Lower lobe of right lung (tissue), 2 donors: ENCODE results near the gene MYRF. TPM values are rescaled to one million over a fixed set of nuclear protein-coding genes. Genes with fewer than 3 reads are reported as not detected.

Source experiments
- ATAC-seq, 2 donors: fragments of 200-7000 bp; cut with Tn5 transposase; one replicate each; pipeline ENCODE4 v1.9.1; 2020 to 2022; ENCODE audit warnings: mild to moderate bottlenecking in 2 of 2, moderate library complexity in 2 of 2
- DNase-seq: peaks from one replicate; pipeline ENCODE4 v3.0.0-alpha.2; 2020
- H3K27ac ChIP-seq: fragments of 200-600 bp; one replicate; pipeline ENCODE4 v1.8.0; 2022
- H3K27me3 ChIP-seq: fragments of 200-600 bp; one replicate; pipeline ENCODE4 v1.8.0; 2022; ENCODE audit warnings: low read depth
- H3K36me3 ChIP-seq: fragments of 200-600 bp; one replicate; pipeline ENCODE4 v1.8.0; 2022; ENCODE audit warnings: mild to moderate bottlenecking
- H3K4me1 ChIP-seq: fragments of 200-600 bp; one replicate; pipeline ENCODE4 v1.8.0; 2022
- H3K4me3 ChIP-seq: fragments of 200-600 bp; one replicate; pipeline ENCODE4 v1.8.0; 2022; ENCODE audit warnings: mild to moderate bottlenecking
- H3K9me3 ChIP-seq: fragments of 200-600 bp; one replicate; pipeline ENCODE4 v1.8.0; 2022
- intact Hi-C: fragments of 100-400 bp; cut with DNase I; formaldehyde crosslinking; loops from one replicate; pipeline ENCODE4 v1.11.0; 2022
- long read RNA-seq: library from polyadenylated mRNA; unstranded; transcript quantifications from one replicate; pipeline ENCODE4 v2.0.0, GENCODE V29; 2021
- total RNA-seq: library from RNA; stranded (reverse); fragmentation: NEBNext Ultra II Directional; extraction: Animal tissue kit (Norgen Biotek cat#: 25700); gene quantifications from one replicate; pipeline ENCODE4 v1.2.1, GENCODE V29; 2021
- TF ChIP-seq, protein P1 (sequence below): fragments of 200-600 bp; IDR thresholded peaks from one replicate; pipeline ENCODE4 v1.8.0; 2022; ENCODE audit warnings: antibody characterized with exemption, mild to moderate bottlenecking
- donor health status: DM: no; HTN: yes; CAD: no; lungs with severe emphysema.

Gene MYRF
- 37.9 TPM for total RNA-seq
- long read RNA-seq, partial matches to known transcripts: 32 of 52 reads
- long read RNA-seq, other reads (novel, unspliced or antisense): 20 of 52 reads

DNA sequence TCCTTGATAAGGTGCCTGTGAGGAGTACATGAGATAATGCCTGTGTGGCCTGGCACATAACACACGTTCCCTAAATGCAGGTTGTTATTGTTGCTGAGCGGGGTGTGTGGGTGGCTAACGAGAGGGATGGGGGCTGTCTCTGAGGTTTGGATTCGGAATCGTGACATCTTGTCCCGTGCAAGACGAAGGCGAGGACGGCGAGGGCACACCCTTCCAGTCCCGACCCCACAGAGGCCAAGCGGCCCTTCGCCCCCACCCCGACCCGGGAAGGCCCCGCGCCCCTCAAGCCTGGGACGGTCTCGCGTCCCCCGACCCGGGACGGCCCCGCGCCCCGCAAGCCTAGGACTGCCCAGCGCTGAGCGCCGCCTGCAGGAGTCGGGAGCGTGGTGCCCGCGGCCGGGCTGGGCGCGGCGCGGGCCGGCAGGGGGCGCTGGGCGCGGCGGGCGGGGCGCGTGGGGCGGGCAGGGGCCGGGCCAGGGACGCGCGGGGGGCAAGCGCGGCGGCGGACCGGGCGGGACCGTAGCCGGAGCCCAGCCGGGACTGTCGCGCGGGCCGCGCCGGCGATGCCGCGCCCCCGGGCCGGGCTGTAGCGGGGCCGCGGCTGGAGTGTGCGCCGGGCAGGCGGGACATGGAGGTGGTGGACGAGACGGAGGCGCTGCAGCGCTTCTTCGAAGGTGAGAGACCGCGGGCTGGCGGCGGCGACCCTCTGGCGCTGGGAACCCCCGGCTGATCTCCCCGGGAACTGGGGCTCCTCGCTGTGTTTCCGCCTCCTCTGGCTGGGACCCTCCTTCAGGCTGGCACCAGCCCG is at the start of gene MYRF:
Gene MYRF (plus strand): TSS at position 520 of the 808 bp plus-strand sequence. CDS start 109 bp downstream, at position 629.
- peaks cover 29% of the 10 kb centered on the region for H3K27me3 ChIP-seq
- no peaks in the 10 kb centered on the region for H3K9me3 ChIP-seq
- peak; percentile 48 to 76 for ATAC-seq
- DNase-seq: peak; percentile 61
- TF ChIP-seq, protein P1, sequence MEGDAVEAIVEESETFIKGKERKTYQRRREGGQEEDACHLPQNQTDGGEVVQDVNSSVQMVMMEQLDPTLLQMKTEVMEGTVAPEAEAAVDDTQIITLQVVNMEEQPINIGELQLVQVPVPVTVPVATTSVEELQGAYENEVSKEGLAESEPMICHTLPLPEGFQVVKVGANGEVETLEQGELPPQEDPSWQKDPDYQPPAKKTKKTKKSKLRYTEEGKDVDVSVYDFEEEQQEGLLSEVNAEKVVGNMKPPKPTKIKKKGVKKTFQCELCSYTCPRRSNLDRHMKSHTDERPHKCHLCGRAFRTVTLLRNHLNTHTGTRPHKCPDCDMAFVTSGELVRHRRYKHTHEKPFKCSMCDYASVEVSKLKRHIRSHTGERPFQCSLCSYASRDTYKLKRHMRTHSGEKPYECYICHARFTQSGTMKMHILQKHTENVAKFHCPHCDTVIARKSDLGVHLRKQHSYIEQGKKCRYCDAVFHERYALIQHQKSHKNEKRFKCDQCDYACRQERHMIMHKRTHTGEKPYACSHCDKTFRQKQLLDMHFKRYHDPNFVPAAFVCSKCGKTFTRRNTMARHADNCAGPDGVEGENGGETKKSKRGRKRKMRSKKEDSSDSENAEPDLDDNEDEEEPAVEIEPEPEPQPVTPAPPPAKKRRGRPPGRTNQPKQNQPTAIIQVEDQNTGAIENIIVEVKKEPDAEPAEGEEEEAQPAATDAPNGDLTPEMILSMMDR: peak; percentile 32
- H3K36me3 ChIP-seq: no peaks in the 10 kb centered on the region
- intact Hi-C loops: no loop called here
- peaks cover 7% of the 10 kb centered on the region for H3K4me1 ChIP-seq
- H3K4me3 ChIP-seq: peak within 1 kb of the TSS; percentile 49
- peak within 1 kb of the TSS; percentile 34 for H3K27ac ChIP-seq

- ATAC-seq (no peak), DNase-seq (no peak)
- Histone ChIP-seq H3K36me3 (no peaks in the 10 kb centered on the region), H3K27me3 (no peaks in the 10 kb centered on the region), H3K27ac (no peak overlapping the region), H3K9me3 (no peaks in the 10 kb centered on the region), H3K4me1 (peaks cover 51% of the 10 kb centered on the region), H3K4me3 (no peak overlapping the region)
- TF ChIP-seq, protein P1: no peak
- intact Hi-C loops: no loop called here
Measured at GRCh38 chr11:61702701-61703312, 49.6 kb upstream of the MYRF start.

GRCh38 chr11:61704838-61705237 is 47.6 kb upstream of the MYRF start:
- Histone ChIP-seq H3K27ac (no peak overlapping the region), H3K27me3 (no peaks in the 10 kb centered on the region), H3K36me3 (no peaks in the 10 kb centered on the region), H3K4me1 (peaks cover 30% of the 10 kb centered on the region), H3K4me3 (no peak overlapping the region), H3K9me3 (no peaks in the 10 kb centered on the region)
- intact Hi-C loops: no loop called here
- DNase-seq (no peak), ATAC-seq (no peak)
- TF ChIP-seq, protein P1: no peak

- no peak overlapping the region for H3K27ac ChIP-seq
- TF ChIP-seq, protein P1: no peak
- intact Hi-C loops: no loop called here
- ATAC-seq: no peak
- H3K9me3 ChIP-seq: no peaks in the 10 kb centered on the region
- H3K4me1 ChIP-seq: peaks cover 11% of the 10 kb centered on the region
- no peaks in the 10 kb centered on the region for H3K27me3 ChIP-seq
- DNase-seq: no peak
- H3K4me3 ChIP-seq: no peak overlapping the region
- H3K36me3 ChIP-seq: no peaks in the 10 kb centered on the region
Measured at GRCh38 chr11:61706452-61707400, 45.7 kb upstream of the MYRF start.

- H3K4me1 ChIP-seq: peaks cover 3% of the 10 kb centered on the region
- no peaks in the 10 kb centered on the region for H3K27me3 ChIP-seq
- no peak overlapping the region for H3K4me3 ChIP-seq
- no peaks in the 10 kb centered on the region for H3K36me3 ChIP-seq
- TF ChIP-seq, protein P1: no peak
- no peak overlapping the region for H3K27ac ChIP-seq
- no peaks in the 10 kb centered on the region for H3K9me3 ChIP-seq
- ATAC-seq (peak in 1 of 2 donors; percentile 14), DNase-seq (no peak)
- intact Hi-C loops: no loop called here
Measured at GRCh38 chr11:61707574-61707973, 44.9 kb upstream of the MYRF start.
